RCC 7860 (cell line): Measurements from ENCODE around the gene BEX1.
"Not testable (repeated sequence)": the region's sequence is repeated elsewhere in the genome, so short reads cannot be mapped to it uniquely, and the experiment has no call there.

Source experiments
- DNase-seq: peaks from one replicate; pipeline ENCODE4 v3.0.0-alpha.2; 2015; ENCODE audit warnings: low spot score
- FAIRE-seq: peaks from 2 replicates; lab custom pipeline; 2012; peaks lifted over from hg19 to GRCh38; lab: Jason Lieb, UNC

Gene BEX1

DNA sequence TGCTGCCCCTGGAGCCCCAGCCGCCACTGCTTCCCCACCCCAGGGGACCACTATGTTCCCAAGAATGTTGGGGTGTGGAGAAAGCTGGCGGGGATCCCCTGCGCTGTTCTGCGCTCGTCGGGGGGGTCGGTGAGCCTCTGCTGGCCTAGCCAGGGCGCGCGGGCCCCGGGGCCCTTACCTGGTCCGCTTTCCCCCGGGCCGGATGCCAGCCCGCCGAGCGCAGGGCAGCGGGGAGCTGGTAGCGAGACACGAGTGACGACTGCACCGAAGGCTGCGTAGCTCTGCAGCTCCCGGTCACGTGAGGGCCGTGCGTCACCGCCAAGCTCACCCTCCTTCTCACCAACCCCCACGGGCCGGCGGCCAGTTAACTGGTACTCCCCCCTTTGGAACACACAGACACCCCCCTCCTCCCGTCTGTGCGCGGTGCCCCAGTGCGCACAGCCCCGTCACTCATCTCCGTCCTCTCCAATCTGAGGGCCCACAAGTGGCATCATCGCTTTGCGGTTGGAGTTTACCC, at the start of gene BEX1:
Gene BEX1 (minus strand): TSS at position 254 of the 517 bp plus-strand sequence. CDS start 897 bp downstream, outside the sequence.
- no peak for DNase-seq
- FAIRE-seq, result no peak

DNA sequence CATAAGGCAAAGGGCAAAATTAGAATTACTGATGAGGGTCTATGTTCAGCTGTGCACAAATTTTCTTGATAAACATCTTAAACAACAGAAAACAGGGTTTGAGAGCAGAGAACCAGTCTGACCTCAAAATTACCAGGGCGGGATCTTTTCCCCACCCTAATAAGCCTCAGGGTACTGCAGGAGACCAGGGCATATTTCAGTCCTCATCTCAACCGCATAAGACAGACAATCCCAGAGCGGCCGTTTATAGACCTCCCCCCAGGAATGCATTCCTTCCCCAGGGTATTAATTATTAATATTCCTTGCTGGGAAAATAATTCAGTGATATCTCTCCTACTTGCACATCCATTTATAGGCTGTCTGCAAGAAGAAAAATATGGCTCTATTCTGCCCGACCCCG, 45.5 kb upstream of the BEX1 start:
- DNase-seq, FAIRE-seq: not testable (repeated sequence)

DNA sequence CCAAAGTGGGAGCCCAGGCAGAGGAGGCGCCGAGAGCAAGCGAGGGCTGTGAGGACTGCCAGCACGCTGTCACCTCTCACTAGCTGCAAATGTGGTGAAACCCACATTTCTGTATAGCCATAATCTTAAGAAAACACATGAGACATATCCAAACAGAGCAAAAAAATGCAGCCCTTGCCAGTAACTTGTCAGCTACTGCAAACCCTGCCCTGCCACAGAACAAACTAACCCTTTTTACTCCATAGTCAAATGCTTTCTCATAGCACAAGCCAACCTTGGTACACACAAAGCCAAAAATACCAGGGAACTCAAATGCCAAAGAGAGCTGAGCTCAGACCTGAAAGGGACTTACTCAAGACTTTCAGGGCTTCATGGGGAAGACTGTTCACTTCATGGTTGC, 43.9 kb upstream of the BEX1 start:
- FAIRE-seq, result no peak
- no peak for DNase-seq

DNA sequence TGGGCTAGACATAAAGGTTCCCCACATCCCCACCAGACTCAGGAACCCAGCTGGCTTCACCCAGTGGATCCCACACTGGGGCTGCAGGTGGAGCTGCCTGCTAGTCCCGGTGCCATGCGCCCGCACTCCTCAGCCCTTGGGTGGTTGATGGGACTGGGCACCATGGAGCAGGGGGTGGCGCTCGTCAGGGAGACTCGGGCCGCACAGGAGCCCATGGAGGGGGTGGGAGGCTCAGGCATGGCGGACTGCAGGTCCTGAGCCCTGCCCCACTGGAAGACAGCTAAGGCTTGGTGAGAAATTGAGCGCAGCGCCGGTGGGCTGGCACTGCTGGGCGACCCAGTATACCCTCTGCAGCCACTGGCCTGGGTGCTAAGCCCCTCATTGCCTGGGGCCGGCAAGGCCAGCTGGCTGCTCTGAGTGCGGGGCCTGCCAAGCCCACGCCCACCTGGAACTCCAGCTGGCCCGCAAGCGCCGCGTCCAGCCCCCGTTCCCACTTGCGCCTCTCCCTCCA, 43.3 kb upstream of the BEX1 start:
- not testable (repeated sequence) for DNase-seq, FAIRE-seq

DNA sequence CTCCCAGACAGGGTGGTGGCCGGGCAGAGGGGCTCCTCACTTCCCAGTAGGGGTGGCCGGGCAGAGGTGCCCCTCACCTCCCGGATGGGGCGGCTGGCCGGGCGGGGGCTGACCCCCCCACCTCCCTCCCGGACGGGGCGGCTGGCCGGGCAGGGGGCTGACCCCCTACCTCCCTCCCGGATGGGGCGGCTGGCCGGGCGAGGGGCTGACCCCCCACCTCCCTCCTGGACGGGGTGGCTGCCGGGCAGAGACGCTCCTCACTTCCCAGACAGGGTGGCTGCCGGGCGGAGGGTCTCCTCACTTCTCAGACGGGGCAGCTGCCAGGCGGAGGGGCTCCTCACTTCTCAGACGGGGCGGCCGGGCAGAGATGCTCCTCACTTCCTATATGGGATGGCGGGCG, 40.4 kb upstream of the BEX1 start:
- FAIRE-seq, DNase-seq: not testable (repeated sequence)

DNA sequence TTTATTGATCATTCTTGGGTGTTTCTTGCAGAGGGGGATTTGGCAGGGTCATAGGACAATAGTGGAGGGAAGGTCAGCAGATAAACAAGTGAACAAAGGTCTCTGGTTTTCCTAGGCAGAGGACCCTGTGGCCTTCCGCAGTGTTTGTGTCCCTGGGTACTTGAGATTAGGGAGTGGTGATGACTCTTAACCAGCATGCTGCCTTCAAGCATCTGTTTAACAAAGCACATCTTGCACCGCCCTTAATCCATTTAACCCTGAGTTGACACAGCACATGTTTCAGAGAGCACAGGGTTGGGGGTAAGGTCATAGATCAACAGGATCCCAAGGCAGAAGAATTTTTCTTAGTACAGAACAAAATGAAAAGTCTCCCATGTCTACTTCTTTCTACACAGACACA, 39.9 kb upstream of the BEX1 start:
- FAIRE-seq, DNase-seq: not testable (repeated sequence)

DNA sequence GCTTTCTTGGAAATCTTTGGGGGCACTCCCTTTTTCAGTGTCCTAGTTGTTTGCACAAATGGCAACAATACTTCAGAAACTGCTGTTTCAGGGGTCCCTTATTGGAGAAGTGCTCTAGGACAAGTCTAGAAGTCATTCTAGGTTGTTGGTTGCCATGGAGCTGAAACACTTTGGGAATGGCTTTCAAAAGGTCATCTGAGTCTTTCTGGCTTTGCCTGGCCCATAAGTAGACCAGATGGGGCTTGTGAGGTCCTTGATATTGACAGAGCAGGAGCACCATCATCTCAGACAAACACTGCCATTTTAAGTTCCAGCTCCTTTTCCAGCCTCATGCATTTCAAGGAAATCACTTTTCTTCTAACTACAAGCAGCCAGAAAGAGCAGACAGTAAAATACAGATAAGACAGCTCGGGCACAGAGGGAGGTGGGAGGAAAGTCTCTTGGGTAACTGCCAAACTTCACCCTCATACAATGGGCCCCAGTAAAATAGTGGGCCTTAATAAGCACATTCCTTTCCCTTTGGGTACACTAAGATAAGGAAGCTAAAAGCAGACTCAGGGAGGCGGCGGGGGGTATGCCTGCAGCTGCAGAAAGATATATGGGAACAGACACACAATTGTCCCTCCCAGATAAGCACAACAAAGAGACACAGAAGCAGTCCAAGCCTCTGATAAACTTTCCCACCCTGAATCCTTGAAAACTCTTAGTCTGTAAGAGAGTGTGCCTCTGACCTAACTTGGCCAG, 37.5 kb upstream of the BEX1 start:
- DNase-seq, result no peak
- no peak for FAIRE-seq

DNA sequence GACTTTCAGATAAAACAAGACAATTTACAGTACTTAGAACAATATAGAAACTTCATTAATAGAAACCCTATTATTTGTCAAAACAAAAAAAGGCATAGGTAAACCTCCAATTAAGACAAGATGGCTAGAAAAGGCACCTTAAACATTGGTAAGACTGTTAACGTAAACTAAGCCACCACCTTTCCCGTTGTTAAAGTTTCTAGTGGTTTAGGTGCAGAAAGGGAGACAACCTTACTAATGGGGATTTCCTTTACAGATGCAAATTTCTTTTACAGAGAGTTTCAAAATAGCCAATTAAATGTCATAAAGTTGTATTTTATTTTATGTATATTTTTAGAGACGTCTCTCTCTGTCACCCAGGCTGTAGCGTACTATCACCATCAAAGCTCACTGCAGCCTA, 36.5 kb upstream of the BEX1 start:
- no peak for DNase-seq
- no peak for FAIRE-seq

DNA sequence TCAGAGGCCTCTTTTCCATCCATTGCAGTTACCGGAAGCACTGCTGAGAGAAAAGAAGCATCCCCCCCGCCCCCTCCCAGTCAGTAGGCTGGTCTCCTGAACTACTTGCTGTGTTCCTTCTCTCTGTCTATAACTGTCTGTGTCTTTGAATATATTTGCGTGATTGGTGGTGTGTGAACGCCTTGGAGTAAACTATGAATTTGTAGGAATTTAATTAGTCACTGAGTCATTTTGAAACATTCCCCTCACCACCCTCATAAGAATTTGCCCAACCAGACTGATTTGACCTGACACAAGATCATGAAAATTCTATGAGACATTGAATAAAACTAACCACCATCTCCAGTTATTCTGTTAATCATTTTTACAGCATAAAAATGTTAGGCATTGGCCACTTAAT, 35.7 kb upstream of the BEX1 start:
- DNase-seq (no peak), FAIRE-seq (no peak)

DNA sequence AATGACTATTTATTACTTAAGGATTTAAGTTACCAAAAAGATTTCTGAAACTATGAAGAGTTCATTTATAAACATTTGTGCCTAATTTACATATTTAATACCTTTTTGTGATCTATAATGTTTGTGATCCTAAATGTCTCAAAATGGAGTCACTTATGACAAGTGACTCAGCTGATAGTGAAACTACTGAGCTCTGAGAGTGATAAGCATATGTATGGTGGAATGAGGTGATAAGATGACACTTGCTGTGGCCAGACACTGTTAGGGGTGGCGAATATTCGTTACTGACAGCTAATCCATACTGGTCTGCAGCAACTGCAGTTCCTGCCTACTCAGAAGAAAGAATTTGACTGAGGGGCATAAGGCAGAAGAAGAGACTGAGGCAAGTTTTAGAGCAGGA, 34.5 kb upstream of the BEX1 start:
- DNase-seq (no peak), FAIRE-seq (no peak)

DNA sequence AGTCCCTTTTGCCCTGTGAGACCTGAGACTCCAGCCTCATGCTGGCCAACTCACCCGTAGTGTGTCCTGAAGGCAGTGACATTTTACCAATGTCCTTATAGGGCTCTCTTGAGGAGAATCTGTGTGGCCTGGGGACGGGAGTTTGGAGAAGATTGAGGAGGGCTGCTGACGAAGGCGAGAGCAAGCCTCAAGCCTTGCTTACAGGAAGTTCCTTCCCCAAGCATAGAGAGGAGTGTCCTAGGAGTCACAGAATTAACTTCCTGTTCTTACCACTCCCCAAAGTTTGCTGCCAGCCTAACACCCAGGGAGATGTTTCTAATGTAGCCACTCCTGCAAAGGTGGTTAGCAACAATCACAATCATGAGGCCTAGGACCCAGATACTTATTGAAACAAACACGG, 29.0 kb upstream of the BEX1 start, which contains the start of gene NXF3:
Gene NXF3 (minus strand): TSS at position 202 of the 400 bp plus-strand sequence. CDS start 120 bp downstream, at position 82.
- DNase-seq (no peak), FAIRE-seq (no peak)

DNA sequence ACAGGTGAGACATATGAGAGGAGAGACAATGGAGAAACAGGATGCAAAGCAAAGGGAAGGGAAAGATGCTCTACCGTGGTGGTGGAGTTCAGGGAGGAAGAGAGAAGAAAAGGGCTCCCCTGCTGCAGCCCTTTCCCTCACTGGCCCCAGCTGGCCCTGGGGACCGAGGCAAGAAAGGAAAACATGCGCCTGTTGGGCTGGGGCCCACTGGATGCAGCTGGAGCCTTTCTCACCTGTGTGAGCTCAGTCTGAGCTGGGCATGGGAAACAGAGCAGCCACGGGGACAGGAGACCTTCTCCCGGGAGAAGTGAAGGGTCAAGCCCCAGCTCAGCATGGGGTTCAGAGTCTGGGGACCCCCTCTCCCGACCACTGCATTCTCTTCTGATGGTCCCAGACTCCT, 17.1 kb upstream of the BEX1 start:
- DNase-seq, result no peak

DNA sequence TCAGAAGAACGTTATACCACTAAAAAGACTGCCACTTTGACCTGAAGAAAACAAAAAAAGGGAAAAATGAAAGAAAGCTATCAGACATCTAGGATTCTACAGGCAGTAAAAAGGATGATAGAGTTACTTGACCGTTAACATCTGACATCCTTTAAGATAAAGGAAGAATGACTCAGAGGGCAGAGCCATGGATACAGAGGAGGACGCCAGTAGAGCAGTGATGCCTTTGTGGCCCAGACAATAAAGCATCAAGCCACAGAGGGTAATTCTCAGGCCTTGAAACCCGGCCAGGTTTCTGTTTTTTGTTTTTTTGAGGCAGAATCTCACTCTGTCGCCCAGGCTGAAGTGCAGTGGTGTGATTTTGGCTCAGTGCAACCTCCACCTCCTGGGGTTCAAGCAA, 9.5 kb upstream of the BEX1 start:
- DNase-seq (no peak), FAIRE-seq (no peak)

More for the DNA sequence above, 17.1 kb upstream of the BEX1 start:
- no peak for FAIRE-seq

DNA sequence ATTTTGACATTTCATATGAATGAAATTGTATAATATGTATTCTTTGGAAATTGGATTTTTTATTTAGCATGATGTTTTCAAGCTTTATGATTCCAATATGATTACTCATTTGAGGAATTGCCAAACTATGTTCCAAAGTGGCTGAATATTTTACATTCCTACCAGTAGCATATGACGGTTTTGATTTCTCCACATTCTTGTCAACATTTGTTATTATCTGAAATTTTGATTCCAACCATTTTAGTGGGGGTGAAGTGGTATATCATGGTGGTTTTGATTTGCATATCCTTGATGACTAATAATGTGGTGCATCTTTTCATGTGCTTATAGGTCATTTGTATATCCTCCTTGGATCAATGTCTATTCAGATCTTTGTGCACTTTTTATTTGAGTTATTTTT, 2.6 kb upstream of the BEX1 start:
- no peak for FAIRE-seq

DNA sequence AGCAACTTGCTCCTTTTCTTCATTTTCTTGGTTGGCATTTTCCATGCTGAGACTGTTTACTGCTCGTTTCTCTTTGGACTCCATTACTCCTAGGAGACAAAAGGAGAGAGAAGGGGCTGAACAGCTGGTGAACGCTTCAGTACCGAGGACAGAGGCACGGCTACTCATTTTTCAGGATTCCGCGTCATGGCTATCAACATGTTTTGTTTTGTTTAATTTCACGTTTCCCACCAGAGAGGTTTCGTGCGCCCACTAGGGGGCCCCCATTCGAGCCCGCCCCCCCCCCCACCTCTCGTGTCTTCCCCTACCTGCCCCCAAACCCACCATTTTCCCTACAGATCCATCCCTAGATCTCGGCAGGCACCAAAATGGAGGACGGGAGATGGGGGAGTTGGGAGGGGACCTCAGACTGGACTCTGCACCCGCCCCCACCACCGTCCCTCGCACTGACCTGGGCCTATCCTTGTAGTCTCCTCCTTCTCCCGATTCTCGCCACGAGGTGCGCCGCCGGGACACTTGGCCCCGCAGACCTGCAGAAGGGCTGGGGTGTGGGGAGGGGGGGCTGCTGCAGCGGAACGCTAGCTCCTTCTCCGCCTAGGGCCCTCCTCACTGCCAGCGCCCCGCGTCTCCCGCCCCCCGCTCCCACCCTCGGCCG, 653 bp downstream of the BEX1 start:
- FAIRE-seq, result no peak
- DNase-seq, result no peak

More for the DNA sequence above, 2.6 kb upstream of the BEX1 start:
- DNase-seq, result no peak

DNA sequence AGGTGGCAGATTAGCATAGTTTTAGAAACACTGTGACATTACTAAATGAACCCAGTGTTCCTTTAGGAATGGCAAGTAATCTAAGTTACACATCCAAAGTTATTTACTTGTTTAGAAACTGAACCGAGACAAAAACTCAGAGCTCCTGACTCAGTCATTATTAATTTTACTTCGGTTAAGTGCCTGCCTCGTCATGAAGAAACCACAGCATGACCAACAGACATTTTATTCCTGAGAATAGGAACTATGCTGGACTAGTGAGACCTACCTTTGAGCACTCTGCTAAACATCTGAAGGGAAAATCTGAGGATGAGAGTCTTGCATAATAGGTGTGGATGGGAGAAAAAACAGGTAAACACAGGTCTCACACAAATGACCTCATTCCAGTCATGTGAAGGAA, 2.5 kb downstream of the BEX1 start:
- FAIRE-seq (no peak), DNase-seq (no peak)

DNA sequence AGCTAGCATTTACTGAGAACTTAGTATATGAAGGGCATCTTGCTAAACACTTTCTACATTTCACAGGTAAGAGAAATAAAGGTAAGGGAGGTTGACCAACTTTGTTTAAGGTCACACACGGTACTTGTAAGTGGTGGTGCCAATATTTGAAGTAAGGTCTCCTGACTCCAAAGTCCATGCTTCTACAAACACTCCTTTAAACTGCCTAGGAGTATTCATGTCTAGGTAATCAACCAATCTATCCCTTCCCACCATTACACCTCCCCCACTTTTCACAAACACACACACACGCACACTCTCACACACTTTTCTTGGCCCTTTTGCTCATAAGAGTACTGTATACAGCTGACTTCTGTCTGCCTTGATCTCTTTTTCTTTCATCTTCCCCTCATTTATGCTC, 7.1 kb downstream of the BEX1 start:
- DNase-seq (no peak), FAIRE-seq (no peak)

DNA sequence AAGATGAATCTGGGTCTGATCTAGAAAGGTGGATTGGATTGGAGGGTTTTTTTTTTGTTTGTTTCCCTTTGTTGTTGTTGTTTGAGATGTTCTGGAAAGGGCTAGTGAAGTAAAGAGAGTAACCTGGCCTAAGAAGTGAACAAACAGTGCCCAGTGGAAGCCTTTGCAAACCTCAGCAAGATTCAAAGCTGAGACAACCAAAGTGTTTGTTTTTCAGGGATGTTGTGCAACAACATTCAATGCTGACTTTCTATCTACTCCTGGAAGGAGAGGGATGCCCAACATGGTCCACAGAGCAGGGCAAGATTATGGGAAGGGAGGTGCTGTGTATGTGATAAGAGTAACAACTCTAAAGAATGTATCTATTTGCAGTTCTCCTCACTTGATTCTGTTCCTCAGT, 11.3 kb downstream of the BEX1 start:
- FAIRE-seq (no peak), DNase-seq (no peak)

DNA sequence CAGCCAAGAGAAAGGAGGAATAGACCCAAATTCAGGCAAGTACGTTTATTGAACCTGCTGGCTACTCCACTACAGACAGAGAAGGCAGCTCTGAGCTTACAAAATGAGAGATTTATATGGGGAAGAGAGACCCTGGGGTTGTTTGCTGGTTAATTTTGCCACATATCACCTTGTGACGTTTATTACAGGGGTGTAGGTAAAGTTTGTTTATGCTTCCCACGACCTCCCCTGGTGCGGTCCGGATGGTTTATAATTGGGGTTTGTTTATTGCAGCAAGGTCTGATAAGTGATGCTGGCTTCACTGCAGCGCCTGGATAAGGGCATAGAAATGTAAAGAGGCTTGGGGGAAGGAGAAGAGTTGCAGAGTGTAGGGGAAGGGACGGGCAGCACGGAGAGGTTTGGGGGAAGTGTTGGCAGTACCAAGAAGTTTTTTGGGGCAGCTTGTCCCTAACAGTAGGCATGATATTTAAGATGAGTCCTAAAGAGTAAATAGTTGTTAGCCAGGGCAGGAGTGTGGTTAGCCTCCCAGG, 12.6 kb downstream of the BEX1 start:
- FAIRE-seq, result no peak

DNA sequence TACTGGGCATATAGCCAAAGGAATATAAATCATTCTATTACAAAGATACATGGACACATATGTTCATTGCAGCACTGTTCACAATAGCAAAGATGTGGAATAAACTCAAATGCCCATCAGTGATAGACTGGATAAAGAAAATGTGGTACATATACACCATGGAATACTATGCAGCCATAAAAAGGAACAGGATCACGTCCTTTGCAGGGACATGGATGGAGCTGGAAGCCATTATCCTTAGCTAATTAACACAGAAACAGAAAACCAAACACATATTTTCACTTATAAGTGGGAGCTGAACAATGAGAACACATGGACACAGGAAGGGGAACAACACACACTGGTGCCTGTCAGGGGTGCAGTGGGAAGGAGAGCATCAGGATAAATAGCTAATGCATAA, 30.6 kb downstream of the BEX1 start:
- FAIRE-seq, result not testable (repeated sequence)

More for the DNA sequence above, 12.6 kb downstream of the BEX1 start:
- no peak for DNase-seq

DNA sequence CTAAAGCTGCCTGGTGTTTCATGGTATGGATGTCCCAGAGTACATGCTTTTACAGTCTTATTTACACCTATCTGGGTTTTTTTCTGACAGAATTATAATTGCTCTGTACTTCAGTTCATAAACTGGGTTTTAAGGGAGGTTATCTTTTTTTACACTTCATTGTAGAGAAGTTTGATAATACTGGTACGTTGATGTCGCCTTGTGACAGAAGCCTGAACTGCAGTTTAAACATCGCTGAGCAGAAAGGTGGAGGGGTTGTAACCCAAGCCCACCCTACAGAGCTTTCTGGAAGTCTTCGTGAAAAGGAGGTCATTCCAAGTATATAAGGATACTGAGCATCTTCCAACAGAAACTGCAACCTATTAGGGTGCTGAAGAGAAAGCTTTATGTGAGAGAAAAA, 46.4 kb downstream of the BEX1 start:
- no peak for DNase-seq
- no peak for FAIRE-seq

More for the DNA sequence above, 30.6 kb downstream of the BEX1 start:
- DNase-seq, result not testable (repeated sequence)
